Stimulated activated naive CD8-positive, alpha-beta T cell treated with anti-CD3 and anti-CD28 coated beads, Interleukin-15, Interleukin-2, amounts not matched to agents 100 U/mL and 50 U/mL, for 24 hours (primary cell): ENCODE data around the gene CHRNA4.

Experiments used
- ATAC-seq: fragments of 150-1000 bp; cut with Tn5 transposase; one replicate; pipeline ENCODE4 v1.10.0; 2021
- DNase-seq: peaks from one replicate; pipeline ENCODE4 v3.0.0; 2021

Gene CHRNA4

DNA sequence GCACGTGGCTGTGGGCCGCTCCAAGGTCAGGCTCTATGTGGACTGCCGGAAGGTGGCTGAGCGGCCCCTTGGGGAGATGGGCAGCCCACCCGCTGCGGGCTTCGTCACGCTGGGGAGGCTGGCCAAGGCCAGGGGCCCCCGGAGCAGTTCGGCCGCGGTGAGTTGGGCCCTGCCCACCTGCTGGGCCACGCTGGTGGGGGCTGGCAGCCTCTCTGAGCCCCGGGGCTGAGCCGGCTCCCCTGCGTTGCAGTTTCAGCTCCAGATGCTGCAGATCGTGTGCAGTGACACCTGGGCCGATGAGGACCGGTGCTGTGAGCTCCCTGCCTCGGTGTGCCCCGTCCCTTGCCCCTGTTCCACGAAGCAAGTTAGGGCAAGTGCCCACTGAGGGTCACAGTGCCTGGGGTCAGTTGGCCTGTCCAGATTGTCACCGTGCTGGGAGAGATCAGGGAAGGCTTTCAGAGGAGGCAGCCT lies 41.1 kb downstream of the CHRNA4 start:
- DNase-seq, result no peak
- ATAC-seq, result no peak

GRCh38 chr20:63319164-63320040 lies 41.7 kb downstream of the CHRNA4 start:
- DNase-seq, result no peak
- no peak for ATAC-seq

DNA sequence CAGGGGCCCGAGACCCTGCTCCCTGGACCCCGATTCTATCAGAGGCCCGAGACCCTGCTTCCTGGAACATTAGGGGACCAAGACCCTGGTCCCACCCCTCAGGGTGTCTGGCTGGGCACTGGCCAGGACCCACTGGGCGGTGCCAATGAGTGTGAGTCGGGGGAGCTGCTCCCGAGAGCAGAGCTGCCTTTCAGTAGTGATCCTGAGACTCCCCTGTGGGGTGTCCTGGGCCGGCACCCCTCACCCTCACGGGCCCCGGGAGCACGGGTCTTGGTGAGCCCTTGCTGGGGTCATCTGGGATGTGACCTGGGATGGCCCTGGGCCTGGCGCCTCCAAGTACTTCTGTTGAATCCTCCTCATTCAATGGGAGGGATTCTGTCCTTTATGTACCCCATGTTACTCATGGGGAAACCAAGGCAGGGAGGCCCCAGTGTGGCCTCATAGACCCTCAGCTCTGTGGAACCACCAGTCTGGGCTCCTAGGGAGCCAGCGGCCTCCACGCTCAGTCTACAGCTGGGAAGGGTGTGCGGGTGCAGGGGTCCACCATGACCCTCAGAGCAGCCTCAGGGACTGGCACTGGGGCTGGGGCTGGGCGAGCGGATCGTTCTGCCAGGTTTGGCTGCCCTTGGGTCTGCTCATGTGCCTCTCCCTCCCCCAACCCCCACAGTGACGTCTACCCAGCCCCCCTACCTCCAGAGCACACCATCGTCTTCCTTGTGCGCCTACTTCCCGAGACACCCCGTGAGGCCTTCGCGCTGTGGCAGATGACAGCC lies 42.6 kb downstream of the CHRNA4 start:
- ATAC-seq (no peak), DNase-seq (no peak)

DNA sequence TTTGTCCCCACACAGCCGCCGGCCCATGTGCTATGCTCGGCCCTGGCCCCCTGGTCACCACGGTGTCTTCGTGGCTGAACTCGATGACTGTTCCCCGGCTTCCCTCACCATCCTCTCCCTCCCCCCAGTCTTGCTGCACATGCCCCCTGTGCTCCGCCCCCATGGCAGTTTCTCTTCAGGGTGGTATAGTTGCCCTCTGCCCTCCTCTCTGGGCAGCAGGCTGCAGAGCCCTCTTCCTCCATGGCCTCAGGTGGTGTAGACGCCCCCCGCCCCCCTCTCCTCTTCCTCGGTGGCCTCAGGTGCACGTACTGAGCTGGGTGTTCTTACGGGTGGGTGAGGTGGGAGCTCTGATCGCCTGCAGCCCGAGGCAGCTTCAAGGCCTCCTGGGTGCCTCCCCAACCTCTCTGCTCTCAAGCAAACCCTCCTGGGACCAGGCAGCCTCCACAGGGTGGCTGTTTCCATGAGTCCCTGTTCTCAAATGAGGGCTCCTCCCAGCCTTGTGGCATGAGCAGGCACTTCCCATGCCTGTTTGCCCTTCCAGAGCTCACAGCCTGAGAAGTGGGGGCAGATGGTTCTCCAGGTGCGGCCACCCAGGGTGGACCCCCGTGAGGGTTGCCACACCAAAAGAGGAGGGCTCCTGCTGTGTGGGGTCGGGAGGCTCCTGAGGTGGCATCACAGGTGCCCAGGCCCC lies 43.4 kb downstream of the CHRNA4 start:
- DNase-seq, result no peak
- no peak for ATAC-seq

DNA sequence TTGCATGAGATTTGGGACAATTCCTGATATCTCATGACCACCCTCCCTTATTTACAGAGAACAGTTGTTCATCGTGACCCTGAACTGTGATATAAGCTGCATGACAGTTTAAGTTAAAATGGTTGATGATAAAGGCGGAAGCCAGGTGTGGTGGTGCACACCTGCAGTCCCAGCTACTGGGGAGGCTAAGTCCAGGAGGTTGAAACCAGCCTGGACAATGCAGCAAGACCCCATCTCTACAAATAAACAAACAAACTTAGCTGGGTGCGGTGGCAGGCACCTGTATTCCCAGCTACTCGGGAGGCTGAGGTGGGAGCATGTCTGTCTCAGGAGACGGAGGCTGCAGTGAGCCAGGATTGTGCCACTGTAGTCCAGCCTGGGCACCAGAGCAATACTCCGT lies 44.1 kb downstream of the CHRNA4 start:
- ATAC-seq (no peak), DNase-seq (no peak)

GRCh38 chr20:63316502-63316921 lies 44.6 kb downstream of the CHRNA4 start:
- DNase-seq (no peak), ATAC-seq (no peak)

DNA sequence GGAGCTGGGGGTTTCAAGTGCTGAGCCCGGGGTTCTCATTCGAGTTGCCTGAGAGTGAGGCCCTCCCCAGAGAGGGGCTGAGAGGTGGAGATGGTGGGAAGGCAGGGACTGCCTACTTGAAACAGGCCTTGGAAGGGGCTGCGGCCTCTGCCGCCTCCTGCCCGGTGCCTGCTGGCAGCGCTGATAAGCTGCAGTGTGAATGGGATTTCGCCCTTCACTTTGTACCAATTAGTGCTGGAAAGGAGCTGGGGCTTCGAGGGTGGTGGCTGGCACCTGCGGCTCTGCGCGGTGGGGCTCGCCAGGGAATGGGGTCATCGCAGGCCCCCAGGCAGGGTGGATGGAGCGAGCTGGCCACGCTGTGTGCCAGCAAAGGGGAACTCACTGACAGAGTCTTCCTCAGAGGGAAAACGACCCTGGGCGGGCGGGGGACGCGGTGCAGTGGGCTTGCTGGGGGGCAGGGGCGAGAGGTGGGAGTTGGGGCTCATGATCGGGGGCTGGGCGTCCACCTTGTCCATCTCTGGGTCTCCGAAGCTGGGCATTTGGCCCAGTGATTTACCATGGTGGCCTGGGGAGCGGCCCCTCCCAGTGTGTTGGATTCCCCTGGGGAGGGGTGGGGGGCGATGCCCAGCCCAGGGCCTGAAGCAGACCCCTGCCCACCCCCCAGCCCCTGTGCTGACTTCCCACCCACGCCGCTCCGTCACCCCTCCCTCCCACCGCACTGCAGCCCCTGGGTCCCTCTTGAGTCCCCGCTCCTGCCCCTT lies 45.2 kb downstream of the CHRNA4 start:
- ATAC-seq (no peak), DNase-seq (no peak)

DNA sequence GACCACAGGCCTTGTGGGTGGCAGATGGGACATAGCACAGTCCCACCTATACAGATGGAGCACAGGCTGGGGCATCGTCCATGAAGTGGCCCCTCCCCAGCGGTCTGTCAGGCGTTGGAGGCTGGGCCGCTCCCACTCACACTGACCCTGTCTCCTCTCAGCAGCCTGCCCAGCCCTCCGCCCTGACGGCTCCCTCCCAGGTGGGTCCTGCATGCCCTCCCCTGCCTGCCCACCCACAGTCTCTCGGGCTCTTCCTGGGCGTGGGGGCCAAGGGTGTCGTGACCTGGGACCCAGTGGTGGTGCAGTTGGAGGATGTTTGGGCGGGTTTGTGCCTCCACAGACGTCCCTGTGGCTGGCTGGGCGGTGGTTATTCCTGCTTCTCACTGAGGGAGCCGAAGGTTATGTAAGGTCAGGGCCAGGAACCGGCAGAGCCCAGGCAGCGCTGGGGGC lies 45.9 kb downstream of the CHRNA4 start:
- no peak for ATAC-seq

GRCh38 chr20:63314566-63315239 lies 46.4 kb downstream of the CHRNA4 start:
- ATAC-seq (no peak), DNase-seq (no peak)

More for the DNA sequence above, 45.9 kb downstream of the CHRNA4 start:
- DNase-seq, result no peak

DNA sequence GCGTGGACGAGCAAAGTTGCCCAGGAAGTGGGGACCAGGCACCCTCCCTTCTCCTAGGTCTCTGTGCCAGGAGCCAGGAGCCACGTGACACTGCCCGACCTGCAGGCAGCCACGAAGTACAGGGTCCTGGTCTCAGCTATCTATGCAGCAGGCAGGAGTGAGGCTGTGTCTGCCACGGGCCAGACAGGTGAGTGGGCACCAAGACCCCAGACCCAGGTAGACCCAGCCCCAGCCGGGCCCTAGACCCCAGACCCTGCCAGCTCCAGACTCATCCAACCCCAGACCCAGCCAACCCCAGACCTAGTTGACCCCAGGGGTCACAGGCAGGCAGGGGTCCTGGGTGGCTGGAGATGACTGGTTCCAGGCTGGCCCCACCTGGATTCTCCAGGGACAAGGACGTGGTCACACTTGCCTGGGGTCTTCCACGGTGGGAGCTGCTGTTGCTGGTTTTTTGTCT lies 47.1 kb downstream of the CHRNA4 start:
- ATAC-seq, result no peak
- no peak for DNase-seq

DNA sequence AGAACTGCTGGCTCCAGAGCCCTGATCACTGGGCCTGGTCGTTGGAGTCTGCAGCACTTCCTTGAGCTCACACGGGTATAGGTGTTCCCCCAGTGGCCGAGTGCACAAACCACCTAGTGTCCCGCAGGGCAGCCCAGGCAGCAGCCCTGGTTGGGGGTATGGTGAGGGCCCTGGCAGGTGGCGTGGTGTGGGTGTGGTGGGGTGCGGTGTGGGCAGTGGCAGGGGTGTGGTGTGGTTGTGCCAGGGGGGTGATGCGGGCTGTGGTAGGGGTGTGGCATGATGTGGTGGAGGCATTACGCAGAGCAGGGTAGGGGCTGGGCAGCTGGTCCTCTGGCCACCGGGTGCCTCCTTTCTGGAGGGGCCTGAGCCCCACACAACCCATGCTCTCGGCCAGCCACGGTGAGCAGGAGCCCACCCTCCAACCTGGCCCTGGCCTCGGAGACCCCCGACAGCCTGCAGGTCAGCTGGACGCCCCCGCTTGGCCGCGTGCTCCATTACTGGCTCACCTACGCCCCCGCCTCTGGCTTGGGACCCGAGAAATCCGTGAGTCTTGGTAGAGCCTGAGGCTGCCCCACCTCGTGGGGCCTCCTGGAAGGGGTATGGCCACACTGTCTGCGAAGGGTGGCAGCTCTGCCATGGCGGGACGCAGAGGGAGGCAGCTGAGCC lies 47.7 kb downstream of the CHRNA4 start:
- DNase-seq (no peak), ATAC-seq (no peak)

DNA sequence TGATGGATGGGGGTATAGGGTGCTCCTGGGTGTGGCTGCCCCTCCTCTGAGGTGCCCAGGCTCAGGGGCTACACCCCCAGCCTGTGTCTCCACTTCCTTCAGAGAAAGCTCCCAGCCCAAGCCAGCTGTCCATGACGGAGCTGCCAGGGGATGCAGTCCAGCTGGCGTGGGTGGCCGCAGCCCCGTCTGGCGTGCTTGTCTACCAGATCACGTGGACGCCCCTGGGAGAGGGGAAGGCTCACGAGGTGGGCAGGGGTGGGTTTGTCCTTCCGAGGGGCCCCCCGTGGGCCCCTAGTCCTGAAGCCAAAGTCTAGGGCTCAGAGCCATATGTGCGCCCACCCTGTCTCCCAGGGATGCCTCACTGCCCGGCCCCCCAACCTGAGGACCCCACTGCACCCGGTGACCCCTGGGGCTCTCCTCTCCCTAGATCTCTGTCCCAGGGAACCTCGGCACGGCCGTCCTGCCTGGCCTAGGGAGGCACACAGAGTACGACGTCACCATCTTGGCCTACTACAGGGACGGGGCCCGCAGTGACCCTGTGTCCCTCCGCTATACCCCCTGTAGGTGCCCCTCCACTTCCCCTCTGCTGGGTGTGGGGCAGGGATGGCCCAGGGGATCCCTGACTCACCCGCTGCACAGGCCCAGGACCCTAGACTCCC lies 48.3 kb downstream of the CHRNA4 start:
- no peak for ATAC-seq
- DNase-seq, result no peak

- DNase-seq (no peak), ATAC-seq (no peak)
Measured at GRCh38 chr20:63312273-63312672, 48.9 kb downstream of the CHRNA4 start.

DNA sequence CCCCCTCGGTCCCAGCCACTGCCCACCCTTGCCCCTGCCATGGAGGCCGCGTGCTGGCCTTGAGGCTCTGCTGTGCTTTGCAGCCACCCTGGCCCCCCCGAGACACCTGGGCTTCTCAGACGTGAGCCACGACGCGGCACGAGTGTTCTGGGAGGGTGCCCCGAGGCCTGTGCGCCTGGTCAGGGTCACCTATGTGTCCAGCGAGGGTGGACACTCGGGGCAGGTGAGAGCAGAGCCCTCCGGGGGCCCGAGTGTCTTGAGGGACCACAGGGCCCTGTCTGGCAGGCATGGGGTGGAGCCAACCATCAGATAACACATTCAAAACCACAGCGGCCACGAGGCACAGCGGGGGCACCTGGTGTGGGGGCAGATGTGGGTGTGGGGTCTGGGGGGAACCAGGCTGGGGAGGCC lies 49.3 kb downstream of the CHRNA4 start:
- DNase-seq, result no peak
- ATAC-seq, result no peak

DNA sequence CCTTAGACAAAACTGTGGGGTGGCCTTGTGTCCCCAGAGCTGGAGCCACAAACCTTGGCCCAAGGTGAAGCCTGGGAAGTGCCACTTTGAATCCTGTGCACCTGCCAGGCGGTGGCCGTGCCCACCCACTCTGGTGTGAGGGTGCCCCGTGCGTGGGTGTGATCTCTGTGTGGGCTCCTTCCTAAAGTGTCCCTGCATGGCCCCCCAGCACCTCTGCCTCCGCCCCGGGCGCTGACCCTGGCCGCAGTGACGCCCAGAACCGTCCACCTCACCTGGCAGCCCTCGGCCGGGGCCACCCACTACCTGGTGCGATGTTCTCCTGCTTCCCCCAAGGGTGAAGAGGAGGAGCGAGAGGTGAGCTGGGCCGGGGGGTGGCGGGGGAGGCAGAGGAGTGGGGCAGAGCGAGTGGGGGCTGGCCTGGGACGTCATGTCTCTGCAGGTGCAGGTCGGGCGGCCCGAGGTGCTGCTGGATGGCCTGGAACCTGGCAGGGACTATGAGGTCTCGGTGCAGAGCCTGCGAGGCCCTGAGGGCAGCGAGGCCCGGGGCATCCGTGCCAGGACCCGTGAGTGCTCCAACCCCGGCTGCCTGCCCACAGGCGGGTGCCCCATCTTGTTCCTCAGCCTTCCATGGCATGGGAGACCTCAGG lies 49.8 kb downstream of the CHRNA4 start:
- DNase-seq (no peak), ATAC-seq (no peak)

GRCh38 chr20:63310265-63310991 lies 50.7 kb downstream of the CHRNA4 start:
- DNase-seq (no peak), ATAC-seq (no peak)

- ATAC-seq, result no peak
Measured at GRCh38 chr20:63309261-63310071, 51.7 kb downstream of the CHRNA4 start.

More at GRCh38 chr20:63309261-63310071, 51.7 kb downstream of the CHRNA4 start:
- DNase-seq, result peak; percentile 40
